Measurements from ENCODE around the gene LRP1B. TPM values are rescaled to one million over a fixed set of nuclear protein-coding genes. Genes with fewer than 3 reads are reported as not detected.

LRP1B gene
- total and polyA plus RNA-seq, 2 donors (not counting 1 experiment from before 2014, with no cell fraction given): not detected

- POLR2A ChIA-PET: no interaction called here
- Mint-ChIP-seq H3K9me3 (ENCODE audit: insufficient read depth) (peaks cover 2% of the 10 kb centered on the region), H3K4me1 (no peaks in the 10 kb centered on the region), H3K27me3 (no peaks in the 10 kb centered on the region), H3K4me3 (no peak overlapping the region), H3K27ac (no peak overlapping the region)
- no peak overlapping the region for H3K27ac ChIP-seq (ENCODE audit: low read length in 2 of 2)
- H3K27me3 ChIP-seq (replicated peaks in 1 of 4; ENCODE audit: control extremely low read depth in 1 of 4, control insufficient read depth in 3 of 4, insufficient read depth in 4 of 4, low read length in 3 of 4): no peaks in the 10 kb centered on the region
- no peak overlapping the region for H3K4me3 ChIP-seq (ENCODE audit: control extremely low read depth in 1 of 5, extremely low read depth in 1 of 5, insufficient read depth in 1 of 5, low read depth in 2 of 5, low read length in 4 of 5)
- H3K9ac ChIP-seq (ENCODE audit: low read length): no peak overlapping the region
- intact Hi-C loops (cut with micrococcal nuclease): no loop called here
- H3K9me3 ChIP-seq (ENCODE audit: control extremely low read depth in 1 of 3, control insufficient read depth in 2 of 3, insufficient read depth in 1 of 3, low read length in 2 of 3): no peaks in the 10 kb centered on the region
- no peaks in the 10 kb centered on the region for H3K79me2 ChIP-seq (ENCODE audit: control insufficient read depth, insufficient read depth, low read length)
- TF ChIP-seq CTCF (IDR thresholded peaks at IDR 0.05) (no peak), EZH2 (IDR thresholded peaks at IDR 0.05; ENCODE audit: borderline replicate concordance, insufficient read depth, low read depth, low read length, poor library complexity, severe bottlenecking) (no peak)
- ATAC-seq (ENCODE audit: low read depth) (no peak), DNase-seq (no peak)
- CTCF ChIA-PET: no interaction called here
- no peaks in the 10 kb centered on the region for H3K36me3 ChIP-seq (replicated peaks in 1 of 2; ENCODE audit: control extremely low read depth in 1 of 2, control insufficient read depth in 1 of 2, extremely low read depth in 1 of 2, insufficient read depth in 2 of 2, low read length in 1 of 2)
- H3K4me2 ChIP-seq (replicated peaks; ENCODE audit: low read depth, low read length, poor library complexity, severe bottlenecking): no peak overlapping the region
- no peaks in the 10 kb centered on the region for H4K20me1 ChIP-seq (ENCODE audit: control insufficient read depth, insufficient read depth, low read length, poor library complexity, severe bottlenecking)
- no peak overlapping the region for H2AFZ ChIP-seq (ENCODE audit: insufficient read depth, low read depth, low read length, poor library complexity, severe bottlenecking)
- no CpG with 5 or more reads among the region's 2 CpGs for WGBS (ENCODE audit: insufficient coverage)
- no peaks in the 10 kb centered on the region for H3K4me1 ChIP-seq (ENCODE audit: control insufficient read depth in 2 of 2, insufficient read depth in 2 of 2, low read length in 2 of 2)
Observed at GRCh38 chr2:142030735-142031134, 100.1 kb downstream of the LRP1B start.

- DNase-seq (no peak), ATAC-seq (ENCODE audit: low read depth) (no peak)
- H3K4me2 ChIP-seq (replicated peaks; ENCODE audit: low read depth, low read length, poor library complexity, severe bottlenecking): no peak overlapping the region
- no peak overlapping the region for H3K4me3 Mint-ChIP-seq
- H3K27me3 Mint-ChIP-seq: no peaks in the 10 kb centered on the region
- H3K9me3 Mint-ChIP-seq (ENCODE audit: insufficient read depth): peaks cover 2% of the 10 kb centered on the region
- H3K9ac ChIP-seq (ENCODE audit: low read length): no peak overlapping the region
- no CpG with 5 or more reads among the region's 1 CpG for WGBS (ENCODE audit: insufficient coverage)
- H3K9me3 ChIP-seq (ENCODE audit: control extremely low read depth in 1 of 3, control insufficient read depth in 2 of 3, insufficient read depth in 1 of 3, low read length in 2 of 3): no peaks in the 10 kb centered on the region
- H3K4me3 ChIP-seq (ENCODE audit: control extremely low read depth in 1 of 5, extremely low read depth in 1 of 5, insufficient read depth in 1 of 5, low read depth in 2 of 5, low read length in 4 of 5): no peak overlapping the region
- H3K27me3 ChIP-seq (replicated peaks in 1 of 4; ENCODE audit: control extremely low read depth in 1 of 4, control insufficient read depth in 3 of 4, insufficient read depth in 4 of 4, low read length in 3 of 4): no peaks in the 10 kb centered on the region
- no peak overlapping the region for H3K27ac Mint-ChIP-seq
- no peaks in the 10 kb centered on the region for H4K20me1 ChIP-seq (ENCODE audit: control insufficient read depth, insufficient read depth, low read length, poor library complexity, severe bottlenecking)
- no peak overlapping the region for H2AFZ ChIP-seq (ENCODE audit: insufficient read depth, low read depth, low read length, poor library complexity, severe bottlenecking)
- ChIA-PET POLR2A (no interaction called here), CTCF (no interaction called here)
- TF ChIP-seq EZH2 (IDR thresholded peaks at IDR 0.05; ENCODE audit: borderline replicate concordance, insufficient read depth, low read depth, low read length, poor library complexity, severe bottlenecking): no peak
- TF ChIP-seq CTCF (IDR thresholded peaks at IDR 0.05): no peak
- H3K27ac ChIP-seq (ENCODE audit: low read length in 2 of 2): no peak overlapping the region
- no peaks in the 10 kb centered on the region for H3K36me3 ChIP-seq (replicated peaks in 1 of 2; ENCODE audit: control extremely low read depth in 1 of 2, control insufficient read depth in 1 of 2, extremely low read depth in 1 of 2, insufficient read depth in 2 of 2, low read length in 1 of 2)
- H3K4me1 ChIP-seq (ENCODE audit: control insufficient read depth in 2 of 2, insufficient read depth in 2 of 2, low read length in 2 of 2): no peaks in the 10 kb centered on the region
- no peaks in the 10 kb centered on the region for H3K4me1 Mint-ChIP-seq
- H3K79me2 ChIP-seq (ENCODE audit: control insufficient read depth, insufficient read depth, low read length): no peaks in the 10 kb centered on the region
- intact Hi-C loops (cut with micrococcal nuclease): no loop called here
Observed at GRCh38 chr2:142029974-142030373, 100.8 kb downstream of the LRP1B start.
